ENCODE data around the gene VWA3B. TPM values are rescaled to one million over a fixed set of nuclear protein-coding genes. Genes with fewer than 3 reads are reported as not detected.

VWA3B gene
- total and polyA plus RNA-seq, 2 of the 4 experiments (the other 2 are of a cell fraction): not detected

DNA sequence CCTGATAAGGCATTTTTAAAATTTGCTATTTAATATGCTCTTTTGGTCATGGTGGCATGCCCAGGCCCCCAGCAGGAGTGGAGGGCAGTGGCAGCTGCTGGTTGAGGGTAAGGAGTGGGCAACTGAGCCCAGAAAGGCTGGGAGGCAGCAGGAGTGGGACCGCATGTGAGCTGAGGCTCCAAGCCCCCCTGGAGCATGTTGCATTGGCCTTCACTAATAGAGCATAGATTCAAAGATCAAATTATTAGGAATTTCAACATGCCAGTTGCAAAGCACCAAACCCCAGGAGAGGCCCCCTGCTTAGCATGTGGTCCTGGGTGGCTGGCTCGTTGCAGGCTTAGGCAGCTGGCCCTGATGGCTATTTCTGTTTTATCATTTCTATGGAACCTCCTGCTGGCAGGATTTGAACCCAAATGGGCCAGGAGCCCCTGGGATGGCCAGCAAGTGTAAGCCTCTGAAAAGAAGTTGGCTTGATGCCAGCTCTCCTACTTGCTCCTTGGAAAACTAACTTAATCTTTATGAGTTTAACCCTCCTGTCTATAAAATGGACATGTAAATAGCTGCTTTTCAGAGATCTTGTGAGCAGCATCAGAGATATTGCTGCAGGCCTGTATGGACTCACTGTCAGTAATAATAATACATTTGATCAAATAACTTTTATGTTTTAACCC is 49.2 kb upstream of the VWA3B start:
- TF ChIP-seq CEBPB (IDR thresholded peaks at IDR 0.05; ENCODE audit: low read depth, low read length) (no peak), CHD1 (IDR thresholded peaks at IDR 0.05; ENCODE audit: low read depth, low read length) (no peak), MAFK (IDR thresholded peaks at IDR 0.05; ENCODE audit: low read depth, low read length) (no peak), RAD21 (IDR thresholded peaks at IDR 0.05; ENCODE audit: low read length) (no peak), NFE2L2 (IDR thresholded peaks at IDR 0.05; ENCODE audit: low read depth, low read length) (no peak), USF2 (IDR thresholded peaks at IDR 0.05; ENCODE audit: low read depth, low read length) (no peak), MXI1 (IDR thresholded peaks at IDR 0.05; ENCODE audit: borderline replicate concordance, low read depth, low read length) (no peak), POLR2A (IDR thresholded peaks at IDR 0.05; ENCODE audit: low read depth, low read length) (no peak), RFX5 (IDR thresholded peaks at IDR 0.05; ENCODE audit: low read depth, low read length) (no peak), RCOR1 (IDR thresholded peaks at IDR 0.05; ENCODE audit: insufficient replicate concordance, low read length) (no peak), FOS (IDR thresholded peaks at IDR 0.05; ENCODE audit: low read depth, low read length) (no peak), SMC3 (IDR thresholded peaks at IDR 0.05; ENCODE audit: low read depth, low read length) (no peak), BHLHE40 (IDR thresholded peaks at IDR 0.05; ENCODE audit: low read depth, low read length) (no peak), MAZ (IDR thresholded peaks at IDR 0.05; ENCODE audit: borderline replicate concordance, low read depth, low read length) (no peak)
- TF ChIP-seq, protein P1, sequence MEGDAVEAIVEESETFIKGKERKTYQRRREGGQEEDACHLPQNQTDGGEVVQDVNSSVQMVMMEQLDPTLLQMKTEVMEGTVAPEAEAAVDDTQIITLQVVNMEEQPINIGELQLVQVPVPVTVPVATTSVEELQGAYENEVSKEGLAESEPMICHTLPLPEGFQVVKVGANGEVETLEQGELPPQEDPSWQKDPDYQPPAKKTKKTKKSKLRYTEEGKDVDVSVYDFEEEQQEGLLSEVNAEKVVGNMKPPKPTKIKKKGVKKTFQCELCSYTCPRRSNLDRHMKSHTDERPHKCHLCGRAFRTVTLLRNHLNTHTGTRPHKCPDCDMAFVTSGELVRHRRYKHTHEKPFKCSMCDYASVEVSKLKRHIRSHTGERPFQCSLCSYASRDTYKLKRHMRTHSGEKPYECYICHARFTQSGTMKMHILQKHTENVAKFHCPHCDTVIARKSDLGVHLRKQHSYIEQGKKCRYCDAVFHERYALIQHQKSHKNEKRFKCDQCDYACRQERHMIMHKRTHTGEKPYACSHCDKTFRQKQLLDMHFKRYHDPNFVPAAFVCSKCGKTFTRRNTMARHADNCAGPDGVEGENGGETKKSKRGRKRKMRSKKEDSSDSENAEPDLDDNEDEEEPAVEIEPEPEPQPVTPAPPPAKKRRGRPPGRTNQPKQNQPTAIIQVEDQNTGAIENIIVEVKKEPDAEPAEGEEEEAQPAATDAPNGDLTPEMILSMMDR (conservative IDR thresholded peaks at IDR 0.05; ENCODE audit: low read depth, low read length): no peak
- TF ChIP-seq, protein P2, sequence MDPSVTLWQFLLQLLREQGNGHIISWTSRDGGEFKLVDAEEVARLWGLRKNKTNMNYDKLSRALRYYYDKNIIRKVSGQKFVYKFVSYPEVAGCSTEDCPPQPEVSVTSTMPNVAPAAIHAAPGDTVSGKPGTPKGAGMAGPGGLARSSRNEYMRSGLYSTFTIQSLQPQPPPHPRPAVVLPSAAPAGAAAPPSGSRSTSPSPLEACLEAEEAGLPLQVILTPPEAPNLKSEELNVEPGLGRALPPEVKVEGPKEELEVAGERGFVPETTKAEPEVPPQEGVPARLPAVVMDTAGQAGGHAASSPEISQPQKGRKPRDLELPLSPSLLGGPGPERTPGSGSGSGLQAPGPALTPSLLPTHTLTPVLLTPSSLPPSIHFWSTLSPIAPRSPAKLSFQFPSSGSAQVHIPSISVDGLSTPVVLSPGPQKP (IDR thresholded peaks at IDR 0.05; ENCODE audit: borderline replicate concordance, low read depth, low read length): no peak
- DNase-seq: no peak

More for the DNA sequence above, 49.2 kb upstream of the VWA3B start:
- 53% methylated on average over 2 of the region's 2 CpGs; no CpG with 5 or more reads in 1 of the 2 experiments for whole genome bisulfite sequencing, 2 experiments (ENCODE audit: extremely low coverage in 2 of 2, insufficient read length in 1 of 2)
- Histone ChIP-seq H2BK15ac (ENCODE audit: low read depth, low read length) (no peak overlapping the region), H4K20me1 (ENCODE audit: insufficient read depth, low read length) (no peaks in the 10 kb centered on the region), H2BK20ac (ENCODE audit: low read depth, low read length) (no peak overlapping the region), H3K4ac (ENCODE audit: low read depth, low read length) (no peak overlapping the region), H3K18ac (ENCODE audit: low read depth, low read length) (no peak overlapping the region), H3K9me3 (ENCODE audit: control insufficient read depth, insufficient read depth, low read length) (no peaks in the 10 kb centered on the region), H3K14ac (replicated peaks; ENCODE audit: low read depth, low read length) (no peak overlapping the region), H4K8ac (ENCODE audit: low read depth in 2 of 2, low read length in 2 of 2) (no peak overlapping the region), H4K91ac (ENCODE audit: insufficient read depth, low read depth, low read length) (no peak overlapping the region), H3K4me2 (ENCODE audit: low read depth, low read length) (no peak overlapping the region), H2AFZ (replicated peaks; ENCODE audit: low read length, poor library complexity) (no peak overlapping the region), H3K79me1 (ENCODE audit: low read depth in 1 of 2, low read length in 2 of 2) (no peaks in the 10 kb centered on the region), H4K5ac (ENCODE audit: low read depth, low read length) (no peak overlapping the region), H2BK5ac (ENCODE audit: low read depth, low read length, poor library complexity, severe bottlenecking) (no peak overlapping the region), H3K36me3 (ENCODE audit: control insufficient read depth, insufficient read depth, low read length) (no peaks in the 10 kb centered on the region), H2AK5ac (ENCODE audit: low read depth, low read length) (no peak overlapping the region), H2AK9ac (replicated peaks; ENCODE audit: low read depth, low read length, poor library complexity) (no peak overlapping the region), H2BK120ac (ENCODE audit: low read depth, low read length) (no peak overlapping the region), H3K27me3 (ENCODE audit: control insufficient read depth, insufficient read depth, low read length) (peaks cover 11% of the 10 kb centered on the region), H3K9ac (ENCODE audit: low read depth, low read length) (no peak overlapping the region), H3K23ac (ENCODE audit: low read depth, low read length) (no peak overlapping the region), H3K27ac (ENCODE audit: insufficient read depth, low read length) (no peak overlapping the region), H3K4me3 (ENCODE audit: insufficient read depth, low read depth, low read length) (no peak overlapping the region), H3K4me1 (ENCODE audit: control insufficient read depth, insufficient read depth, low read length) (no peaks in the 10 kb centered on the region), H3K56ac (ENCODE audit: extremely low read depth, insufficient read depth, low read length) (no peak overlapping the region), H3K9me1 (ENCODE audit: insufficient read depth, low read length) (no peaks in the 10 kb centered on the region)
- ChIA-PET POLR2A (ENCODE audit: unreplicated experiment) (no interaction called here), CTCF (no interaction called here)
- intact Hi-C loops (cut with micrococcal nuclease) (no loop called here), in situ Hi-C loops (cut with MboI; ENCODE audit: low sequenced_read_pairs) (no loop called here), dilution Hi-C loops (cut with HindIII; ENCODE audit: low sequenced_read_pairs, unreplicated experiment) (no loop called here)
- no TSS peak for BruUV-seq (replicated peaks)
- ATAC-seq (ENCODE audit: low read depth): no peak

All from IMR-90 (cell line).